ENCODE measurements around the gene RAD54L.

DNA sequence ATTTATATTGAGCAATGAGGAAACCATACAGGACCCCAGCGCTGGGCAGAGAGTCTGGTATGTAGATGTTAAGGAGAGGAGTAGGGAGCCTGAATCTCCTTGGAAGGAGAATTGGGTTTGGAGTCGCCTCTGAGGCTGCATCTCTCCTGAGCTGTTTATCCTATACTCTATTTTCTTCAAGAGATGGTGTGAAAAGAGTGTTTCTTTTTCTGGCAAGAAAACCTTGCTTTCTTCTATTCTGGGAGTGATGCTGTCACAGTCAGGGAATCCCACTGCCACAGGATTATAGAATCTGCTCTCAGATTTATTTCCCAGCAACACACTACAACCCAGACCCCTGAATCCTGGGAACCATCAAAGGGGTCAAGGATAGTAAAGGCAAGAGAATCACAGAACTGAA lies 41.2 kb upstream of the RAD54L start:
- no peak for TF ChIP-seq CTCF (IDR thresholded peaks at IDR 0.05)
- no peak for TF ChIP-seq POLR2A (IDR thresholded peaks at IDR 0.05)
- TF ChIP-seq POLR2AphosphoS5 (IDR thresholded peaks at IDR 0.05): no peak

All from breast epithelium (tissue), 3 donors.